Posterior cingulate gyrus (tissue), 11 donors: ENCODE results near the gene ZFPL1.

Experiments used
- DNase-seq, 10 donors: peaks; one replicate each; pipeline versions ENCODE4 v3.0.0 to v3.0.0-alpha.2; 2020 to 2021; ENCODE audit warnings: mixed read lengths in 3 of 10
- intact Hi-C: fragments of 100-400 bp; cut with DNase I; formaldehyde crosslinking; loops from one replicate; pipeline ENCODE4 v1.15.1; 2023

The ZFPL1 gene

GRCh38 chr11:65134952-65135632, 51.1 kb downstream of the ZFPL1 start:
- DNase-seq: peak; percentile 57 to 97 (median 82)
- intact Hi-C loops: loop anchor here (5.0 kb wide), 1 partner anchor 52 kb away; no protein-coding TSS in a partner anchor

- peak in 3 of 10 donors; percentile 22 to 37 (median 24) for DNase-seq
- intact Hi-C loops: loop anchor here (5.0 kb wide), 1 partner anchor 52 kb away; no protein-coding TSS in a partner anchor
Observed at GRCh38 chr11:65135633-65136145, 51.7 kb downstream of the ZFPL1 start.

- intact Hi-C loops: loop anchor here (5.0 kb wide), 1 partner anchor 51 kb away; no protein-coding TSS in a partner anchor
- peak in 2 of 10 donors; percentile 27 to 31 for DNase-seq
Observed at GRCh38 chr11:65136515-65137096, 52.6 kb downstream of the ZFPL1 start.
